ENCODE results near the gene MTMR2. TPM values are rescaled to one million over a fixed set of nuclear protein-coding genes. Genes with fewer than 3 reads are reported as not detected.

Gene MTMR2
- total and polyA plus RNA-seq, 10 of the 15 experiments (the other 5 are each of a cell fraction or from before 2014, with no cell fraction given), result 7.6 to 46.6 (median 22.5) TPM

DNA sequence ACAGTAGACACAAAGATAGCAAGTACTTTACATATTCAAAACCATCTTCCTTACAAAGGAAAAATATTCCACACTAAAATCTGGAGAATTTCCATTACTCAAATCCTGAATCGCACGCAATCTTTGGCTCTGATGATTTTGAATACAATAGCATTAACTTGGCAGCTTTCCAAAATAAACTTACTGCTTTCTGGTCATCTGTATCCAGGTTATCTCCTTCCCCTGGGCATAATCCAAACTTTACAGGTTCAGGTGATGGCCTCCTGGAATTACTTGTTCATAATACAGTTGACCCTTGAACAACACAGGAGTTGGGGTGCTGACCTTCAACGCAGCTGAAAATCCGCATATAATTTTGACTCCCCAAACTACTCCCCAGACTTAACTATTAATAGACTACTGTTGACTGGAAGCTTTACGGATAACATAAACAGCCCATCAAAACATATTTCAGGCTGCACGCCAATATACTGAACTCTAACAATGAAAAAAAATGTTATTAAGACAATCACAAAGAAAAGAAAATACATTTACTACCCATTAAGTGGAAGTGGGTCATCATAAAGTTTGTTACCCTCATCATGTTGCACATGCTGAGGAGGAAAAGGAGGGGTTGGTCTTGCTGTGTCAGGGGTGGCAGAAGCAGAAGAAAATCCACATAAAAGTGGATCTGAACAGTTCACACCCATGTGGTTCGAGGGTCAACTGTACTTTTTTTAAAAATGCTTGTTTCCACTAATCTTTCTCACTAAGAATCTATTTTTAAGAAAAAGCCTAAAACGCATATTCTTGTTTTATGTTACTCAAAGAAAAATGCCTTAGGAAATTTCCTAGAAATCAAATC lies 6.5 kb downstream of the MTMR2 start:
- H3K4me1 ChIP-seq (ENCODE audit: control insufficient read depth, insufficient read depth, low read length), result no peaks in the 10 kb centered on the region
- ATAC-seq (no peak), DNase-seq (ENCODE audit: low read depth, low spot score) (no peak), FAIRE-seq (no peak)
- no peaks in the 10 kb centered on the region for H3K27me3 ChIP-seq (replicated peaks in 1 of 2; ENCODE audit: control insufficient read depth in 2 of 2, insufficient read depth in 2 of 2, low read length in 1 of 2)
- intact Hi-C loops (cut with micrococcal nuclease; ENCODE audit: unreplicated experiment), result no loop called here
- peaks cover 2% of the 10 kb centered on the region for H3K79me2 ChIP-seq (ENCODE audit: control insufficient read depth, insufficient read depth, low read length)
- ChIA-PET POLR2A (interaction anchor here (0.6 kb wide), 1 partner anchor 337 kb away, joined by 4 read pairs; no protein-coding TSS in a partner anchor), CTCF (interaction anchor here (0.6 to 2.2 kb wide), 2 partner anchors 43 to 477 kb away, joined by 3 to 6 read pairs; no protein-coding TSS in a partner anchor), RAD21 (ENCODE audit: unreplicated experiment) (no interaction called here), SMC1A (ENCODE audit: uncharacterized antibody, unreplicated experiment) (interaction anchor here (1.2 to 1.4 kb wide), 2 partner anchors 15 to 425 kb away, joined by 3 read pairs; partner anchors contain the start of gene MAML2)
- H3K4me2 ChIP-seq (ENCODE audit: control insufficient read depth, insufficient read depth), result no peak overlapping the region
- in situ Hi-C loops (cut with MboI), result no loop called here
- no peak overlapping the region for H3K9ac ChIP-seq (ENCODE audit: control insufficient read depth, insufficient read depth, low read length)
- H3K9me3 ChIP-seq (replicated peaks; ENCODE audit: control insufficient read depth, insufficient read depth, low read length), result no peaks in the 10 kb centered on the region
- H4K20me1 ChIP-seq (ENCODE audit: control insufficient read depth, insufficient read depth), result no peaks in the 10 kb centered on the region
- BruUV-seq (replicated peaks), result no TSS peak
- no peaks in the 10 kb centered on the region for H3K36me3 ChIP-seq (ENCODE audit: control insufficient read depth in 2 of 2, insufficient read depth in 2 of 2, low read length in 1 of 2)
- no peak overlapping the region for H3K27ac ChIP-seq (ENCODE audit: control insufficient read depth, insufficient read depth)
- H2AFZ ChIP-seq (ENCODE audit: control insufficient read depth, low read depth, low read length), result no peak overlapping the region
- no peak overlapping the region for H3K4me3 ChIP-seq
- WGBS (ENCODE audit: insufficient coverage, insufficient replicate concordance, low lambda C conversion rate, missing lambda C conversion rate), result 97% methylated on average over 8 of the region's 8 CpGs
- TF ChIP-seq ZNF24 (IDR thresholded peaks at IDR 0.05) (no peak), NFYB (IDR thresholded peaks at IDR 0.05; ENCODE audit: insufficient read depth, low read depth, low read length) (no peak), CEBPB (IDR thresholded peaks at IDR 0.05; ENCODE audit: borderline replicate concordance in 1 of 2, low read depth in 2 of 2, low read length in 2 of 2) (no peak), PAX5 (IDR thresholded peaks at IDR 0.05; ENCODE audit: borderline replicate concordance, low read depth, low read length) (no peak), ZBED1 (IDR thresholded peaks at IDR 0.05; ENCODE audit: borderline replicate concordance) (no peak), TCF7 (IDR thresholded peaks at IDR 0.05; ENCODE audit: borderline replicate concordance) (no peak), PML (IDR thresholded peaks at IDR 0.05; ENCODE audit: low read length) (no peak), ETV6 (conservative IDR thresholded peaks at IDR 0.05 in 1 of 2, IDR thresholded peaks at IDR 0.05 in 1 of 2; ENCODE audit: borderline replicate concordance in 1 of 2, low read depth in 1 of 2) (no peak), PAX8 (IDR thresholded peaks at IDR 0.05) (no peak), CHD2 (IDR thresholded peaks at IDR 0.05; ENCODE audit: borderline replicate concordance, low read depth, low read length) (no peak), MYC (IDR thresholded peaks at IDR 0.05; ENCODE audit: insufficient read depth, insufficient read length, insufficient replicate concordance, low read length, severe bottlenecking) (no peak)
- TF ChIP-seq, protein P1, sequence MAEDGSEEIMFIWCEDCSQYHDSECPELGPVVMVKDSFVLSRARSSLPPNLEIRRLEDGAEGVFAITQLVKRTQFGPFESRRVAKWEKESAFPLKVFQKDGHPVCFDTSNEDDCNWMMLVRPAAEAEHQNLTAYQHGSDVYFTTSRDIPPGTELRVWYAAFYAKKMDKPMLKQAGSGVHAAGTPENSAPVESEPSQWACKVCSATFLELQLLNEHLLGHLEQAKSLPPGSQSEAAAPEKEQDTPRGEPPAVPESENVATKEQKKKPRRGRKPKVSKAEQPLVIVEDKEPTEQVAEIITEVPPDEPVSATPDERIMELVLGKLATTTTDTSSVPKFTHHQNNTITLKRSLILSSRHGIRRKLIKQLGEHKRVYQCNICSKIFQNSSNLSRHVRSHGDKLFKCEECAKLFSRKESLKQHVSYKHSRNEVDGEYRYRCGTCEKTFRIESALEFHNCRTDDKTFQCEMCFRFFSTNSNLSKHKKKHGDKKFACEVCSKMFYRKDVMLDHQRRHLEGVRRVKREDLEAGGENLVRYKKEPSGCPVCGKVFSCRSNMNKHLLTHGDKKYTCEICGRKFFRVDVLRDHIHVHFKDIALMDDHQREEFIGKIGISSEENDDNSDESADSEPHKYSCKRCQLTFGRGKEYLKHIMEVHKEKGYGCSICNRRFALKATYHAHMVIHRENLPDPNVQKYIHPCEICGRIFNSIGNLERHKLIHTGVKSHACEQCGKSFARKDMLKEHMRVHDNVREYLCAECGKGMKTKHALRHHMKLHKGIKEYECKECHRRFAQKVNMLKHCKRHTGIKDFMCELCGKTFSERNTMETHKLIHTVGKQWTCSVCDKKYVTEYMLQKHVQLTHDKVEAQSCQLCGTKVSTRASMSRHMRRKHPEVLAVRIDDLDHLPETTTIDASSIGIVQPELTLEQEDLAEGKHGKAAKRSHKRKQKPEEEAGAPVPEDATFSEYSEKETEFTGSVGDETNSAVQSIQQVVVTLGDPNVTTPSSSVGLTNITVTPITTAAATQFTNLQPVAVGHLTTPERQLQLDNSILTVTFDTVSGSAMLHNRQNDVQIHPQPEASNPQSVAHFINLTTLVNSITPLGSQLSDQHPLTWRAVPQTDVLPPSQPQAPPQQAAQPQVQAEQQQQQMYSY (CRISPR knock-in tag; IDR thresholded peaks at IDR 0.05), result no peak
- TF ChIP-seq, protein P2, sequence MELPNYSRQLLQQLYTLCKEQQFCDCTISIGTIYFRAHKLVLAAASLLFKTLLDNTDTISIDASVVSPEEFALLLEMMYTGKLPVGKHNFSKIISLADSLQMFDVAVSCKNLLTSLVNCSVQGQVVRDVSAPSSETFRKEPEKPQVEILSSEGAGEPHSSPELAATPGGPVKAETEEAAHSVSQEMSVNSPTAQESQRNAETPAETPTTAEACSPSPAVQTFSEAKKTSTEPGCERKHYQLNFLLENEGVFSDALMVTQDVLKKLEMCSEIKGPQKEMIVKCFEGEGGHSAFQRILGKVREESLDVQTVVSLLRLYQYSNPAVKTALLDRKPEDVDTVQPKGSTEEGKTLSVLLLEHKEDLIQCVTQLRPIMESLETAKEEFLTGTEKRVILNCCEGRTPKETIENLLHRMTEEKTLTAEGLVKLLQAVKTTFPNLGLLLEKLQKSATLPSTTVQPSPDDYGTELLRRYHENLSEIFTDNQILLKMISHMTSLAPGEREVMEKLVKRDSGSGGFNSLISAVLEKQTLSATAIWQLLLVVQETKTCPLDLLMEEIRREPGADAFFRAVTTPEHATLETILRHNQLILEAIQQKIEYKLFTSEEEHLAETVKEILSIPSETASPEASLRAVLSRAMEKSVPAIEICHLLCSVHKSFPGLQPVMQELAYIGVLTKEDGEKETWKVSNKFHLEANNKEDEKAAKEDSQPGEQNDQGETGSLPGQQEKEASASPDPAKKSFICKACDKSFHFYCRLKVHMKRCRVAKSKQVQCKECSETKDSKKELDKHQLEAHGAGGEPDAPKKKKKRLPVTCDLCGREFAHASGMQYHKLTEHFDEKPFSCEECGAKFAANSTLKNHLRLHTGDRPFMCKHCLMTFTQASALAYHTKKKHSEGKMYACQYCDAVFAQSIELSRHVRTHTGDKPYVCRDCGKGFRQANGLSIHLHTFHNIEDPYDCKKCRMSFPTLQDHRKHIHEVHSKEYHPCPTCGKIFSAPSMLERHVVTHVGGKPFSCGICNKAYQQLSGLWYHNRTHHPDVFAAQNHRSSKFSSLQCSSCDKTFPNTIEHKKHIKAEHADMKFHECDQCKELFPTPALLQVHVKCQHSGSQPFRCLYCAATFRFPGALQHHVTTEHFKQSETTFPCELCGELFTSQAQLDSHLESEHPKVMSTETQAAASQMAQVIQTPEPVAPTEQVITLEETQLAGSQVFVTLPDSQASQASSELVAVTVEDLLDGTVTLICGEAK (IDR thresholded peaks at IDR 0.05; ENCODE audit: borderline replicate concordance), result no peak
